Measurements from ENCODE around the gene SLC5A4. TPM values are rescaled to one million over a fixed set of nuclear protein-coding genes. Genes with fewer than 3 reads are reported as not detected.

SLC5A4 gene
- total and polyA plus RNA-seq, 10 of the 15 experiments (the other 5 are each of a cell fraction or from before 2014, with no cell fraction given), result not detected

- ChIA-PET RAD21 (ENCODE audit: unreplicated experiment) (no interaction called here), CTCF (no interaction called here), SMC1A (ENCODE audit: uncharacterized antibody, unreplicated experiment) (no interaction called here), POLR2A (no interaction called here)
- no TSS peak for BruUV-seq (replicated peaks)
- Histone ChIP-seq H3K79me2 (ENCODE audit: control insufficient read depth, insufficient read depth, low read length) (no peaks in the 10 kb centered on the region), H3K27ac (ENCODE audit: control insufficient read depth, insufficient read depth) (no peak overlapping the region), H3K9me3 (replicated peaks; ENCODE audit: control insufficient read depth, insufficient read depth, low read length) (no peaks in the 10 kb centered on the region), H3K27me3 (replicated peaks in 1 of 2; ENCODE audit: control insufficient read depth in 2 of 2, insufficient read depth in 2 of 2, low read length in 1 of 2) (peaks cover 0 to 1% of the 10 kb centered on the region in 2 experiments; a peak in 1 of 4 replicates), H3K4me2 (ENCODE audit: control insufficient read depth, insufficient read depth) (no peak overlapping the region), H3K4me1 (ENCODE audit: control insufficient read depth, insufficient read depth, low read length) (no peaks in the 10 kb centered on the region), H3K9ac (ENCODE audit: control insufficient read depth, insufficient read depth, low read length) (no peak overlapping the region), H3K36me3 (ENCODE audit: control insufficient read depth in 2 of 2, insufficient read depth in 2 of 2, low read length in 1 of 2) (no peaks in the 10 kb centered on the region), H2AFZ (ENCODE audit: control insufficient read depth, low read depth, low read length) (no peak overlapping the region), H4K20me1 (ENCODE audit: control insufficient read depth, insufficient read depth) (no peaks in the 10 kb centered on the region), H3K4me3 (no peak overlapping the region)
- in situ Hi-C loops (cut with MboI) (no loop called here), intact Hi-C loops (cut with micrococcal nuclease; ENCODE audit: unreplicated experiment) (no loop called here)
- ATAC-seq, result no peak
- DNase-seq (ENCODE audit: low read depth, low spot score), result no peak
- FAIRE-seq, result no peak
- TF ChIP-seq JUNB (IDR thresholded peaks at IDR 0.05) (no peak), ZNF687 (IDR thresholded peaks at IDR 0.05) (no peak), GATAD2B (conservative IDR thresholded peaks at IDR 0.05; ENCODE audit: low read depth) (no peak), ZZZ3 (IDR thresholded peaks at IDR 0.05; ENCODE audit: control insufficient read depth, insufficient read length, low read depth) (no peak)
- 56% methylated on average over 18 of the region's 18 CpGs for WGBS (ENCODE audit: insufficient coverage, insufficient replicate concordance, low lambda C conversion rate, missing lambda C conversion rate)
Observed at GRCh38 chr22:32271389-32271788, 16.2 kb upstream of the SLC5A4 start.
